Neutrophil (primary cell): Measurements from ENCODE around the gene PLCD1.
"Not testable (repeated sequence)": the region's sequence is repeated elsewhere in the genome, so short reads cannot be mapped to it uniquely, and the experiment has no call there.

Source experiments
- H3K27ac ChIP-seq: fragments of 200-600 bp; sonication (generic); 2 replicates; pipeline ENCODE4 v1.5.1; 2016; ENCODE audit warnings: mild to moderate bottlenecking, moderate library complexity
- H3K27me3 ChIP-seq: fragments of 200-600 bp; sonication (generic); 2 replicates; pipeline ENCODE4 v1.6.0; 2016; ENCODE audit warnings: mild to moderate bottlenecking
- H3K36me3 ChIP-seq: fragments of 200-600 bp; sonication (generic); 2 replicates; pipeline ENCODE4 v1.5.1; 2017
- H3K4me1 ChIP-seq, 2 experiments: fragments of 200-600 bp in 1 of 2; sonication (generic) in 1 of 2; 1 replicate in 1 of 2; 2 replicates in 1 of 2; pipeline versions ENCODE4 v1.5.1 to v1.6.1; 2013 to 2016; ENCODE audit warnings: low read depth in 1 of 2, low read length in 1 of 2, mild to moderate bottlenecking in 1 of 2, moderate library complexity in 1 of 2; ENCODE audit not compliant: control insufficient read depth in 1 of 2, insufficient read depth in 1 of 2
- H3K4me3 ChIP-seq, 2 experiments: fragments of 200-600 bp in 1 of 2; sonication (generic) in 1 of 2; 1 replicate in 1 of 2; 2 replicates in 1 of 2; pipeline ENCODE4 v1.5.1; 2013 to 2016; ENCODE audit warnings: low read depth in 1 of 2, low read length in 1 of 2, mild to moderate bottlenecking in 1 of 2, moderate library complexity in 1 of 2
- H3K9me3 ChIP-seq: fragments of 200-600 bp; sonication (generic); 2 replicates; pipeline ENCODE4 v1.5.1; 2016
- TF ChIP-seq, protein P1 (sequence below): fragments of 200-600 bp; sonication (generic); IDR thresholded peaks from 2 replicates; pipeline ENCODE4 v1.5.1; 2016; ENCODE audit warnings: antibody characterized with exemption

PLCD1 gene

DNA sequence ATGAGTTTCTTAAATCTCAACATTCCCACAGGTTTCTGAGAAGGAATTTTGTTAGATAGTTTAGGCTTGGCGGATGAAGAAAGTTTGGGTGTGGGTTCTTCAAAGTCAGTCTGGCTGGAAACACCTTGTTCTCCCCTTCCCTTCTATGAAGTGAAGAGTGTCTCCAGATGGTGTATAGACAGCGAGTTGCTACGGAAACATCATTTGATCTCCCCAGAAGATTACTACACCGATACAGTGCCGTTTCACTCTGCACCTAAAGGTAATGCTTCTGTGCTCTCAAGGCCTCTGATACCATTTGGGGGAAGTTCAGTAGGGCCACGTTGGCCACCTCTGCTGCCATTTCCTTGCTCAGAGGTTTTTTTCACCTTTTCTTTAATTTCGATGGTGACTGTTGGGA, 30.1 kb upstream of the PLCD1 start:
- Histone ChIP-seq H3K4me1 (no peaks in the 10 kb centered on the region), H3K4me3 (no peak overlapping the region), H3K9me3 (no peaks in the 10 kb centered on the region), H3K27me3 (no peaks in the 10 kb centered on the region), H3K36me3 (no peaks in the 10 kb centered on the region), H3K27ac (no peak overlapping the region)
- TF ChIP-seq, protein P1, sequence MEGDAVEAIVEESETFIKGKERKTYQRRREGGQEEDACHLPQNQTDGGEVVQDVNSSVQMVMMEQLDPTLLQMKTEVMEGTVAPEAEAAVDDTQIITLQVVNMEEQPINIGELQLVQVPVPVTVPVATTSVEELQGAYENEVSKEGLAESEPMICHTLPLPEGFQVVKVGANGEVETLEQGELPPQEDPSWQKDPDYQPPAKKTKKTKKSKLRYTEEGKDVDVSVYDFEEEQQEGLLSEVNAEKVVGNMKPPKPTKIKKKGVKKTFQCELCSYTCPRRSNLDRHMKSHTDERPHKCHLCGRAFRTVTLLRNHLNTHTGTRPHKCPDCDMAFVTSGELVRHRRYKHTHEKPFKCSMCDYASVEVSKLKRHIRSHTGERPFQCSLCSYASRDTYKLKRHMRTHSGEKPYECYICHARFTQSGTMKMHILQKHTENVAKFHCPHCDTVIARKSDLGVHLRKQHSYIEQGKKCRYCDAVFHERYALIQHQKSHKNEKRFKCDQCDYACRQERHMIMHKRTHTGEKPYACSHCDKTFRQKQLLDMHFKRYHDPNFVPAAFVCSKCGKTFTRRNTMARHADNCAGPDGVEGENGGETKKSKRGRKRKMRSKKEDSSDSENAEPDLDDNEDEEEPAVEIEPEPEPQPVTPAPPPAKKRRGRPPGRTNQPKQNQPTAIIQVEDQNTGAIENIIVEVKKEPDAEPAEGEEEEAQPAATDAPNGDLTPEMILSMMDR, result no peak

DNA sequence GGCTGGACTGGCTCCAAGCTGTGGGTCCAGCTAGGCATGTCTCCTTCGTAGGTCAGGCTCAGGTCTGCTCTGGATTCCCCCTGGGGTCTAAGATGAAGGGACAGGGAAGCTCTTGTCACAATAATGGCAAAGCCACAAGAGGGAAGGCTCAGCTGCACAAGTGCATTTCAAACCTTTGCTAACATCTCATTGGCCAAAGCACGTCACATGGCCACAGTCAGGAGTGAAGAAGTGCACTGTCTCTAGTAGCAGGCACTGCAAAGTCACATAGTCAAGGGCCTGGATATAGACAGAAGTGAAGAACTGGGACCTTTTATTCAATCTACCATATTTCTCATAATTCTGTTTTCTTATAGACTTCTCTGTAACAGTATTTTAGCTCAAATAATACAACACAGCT, 29.7 kb upstream of the PLCD1 start:
- TF ChIP-seq, protein P1, result no peak
- Histone ChIP-seq H3K27me3 (no peaks in the 10 kb centered on the region), H3K36me3 (no peaks in the 10 kb centered on the region), H3K9me3 (no peaks in the 10 kb centered on the region), H3K4me1 (no peaks in the 10 kb centered on the region), H3K27ac (no peak overlapping the region), H3K4me3 (no peak overlapping the region)

DNA sequence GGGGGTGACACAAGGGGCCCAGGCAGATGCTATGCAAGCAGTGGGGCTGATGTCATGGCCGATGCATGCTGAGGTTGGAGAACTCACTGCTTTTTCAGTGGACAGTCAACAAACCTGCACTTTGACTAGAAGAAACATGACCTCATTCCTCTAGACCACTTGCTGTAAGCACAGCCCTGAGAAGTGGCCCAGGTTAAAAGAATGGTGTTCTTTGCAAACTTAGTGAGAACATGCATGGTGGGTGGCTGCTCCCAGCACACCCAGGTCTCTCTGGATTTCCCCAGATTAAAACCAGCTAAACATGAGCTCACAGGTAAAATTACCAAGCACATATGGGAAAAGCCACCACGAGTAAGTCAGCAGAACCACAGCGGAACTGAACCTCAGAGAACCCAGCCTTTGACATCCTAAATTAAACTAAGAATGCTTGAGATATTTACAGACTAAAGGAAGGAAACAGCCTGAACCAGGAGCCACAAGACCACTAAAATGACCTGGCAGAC, 25.1 kb upstream of the PLCD1 start:
- Histone ChIP-seq H3K36me3 (no peaks in the 10 kb centered on the region), H3K4me1 (no peaks in the 10 kb centered on the region), H3K27me3 (no peaks in the 10 kb centered on the region), H3K4me3 (no peak overlapping the region), H3K27ac (no peak overlapping the region), H3K9me3 (no peaks in the 10 kb centered on the region)
- TF ChIP-seq, protein P1, result no peak

DNA sequence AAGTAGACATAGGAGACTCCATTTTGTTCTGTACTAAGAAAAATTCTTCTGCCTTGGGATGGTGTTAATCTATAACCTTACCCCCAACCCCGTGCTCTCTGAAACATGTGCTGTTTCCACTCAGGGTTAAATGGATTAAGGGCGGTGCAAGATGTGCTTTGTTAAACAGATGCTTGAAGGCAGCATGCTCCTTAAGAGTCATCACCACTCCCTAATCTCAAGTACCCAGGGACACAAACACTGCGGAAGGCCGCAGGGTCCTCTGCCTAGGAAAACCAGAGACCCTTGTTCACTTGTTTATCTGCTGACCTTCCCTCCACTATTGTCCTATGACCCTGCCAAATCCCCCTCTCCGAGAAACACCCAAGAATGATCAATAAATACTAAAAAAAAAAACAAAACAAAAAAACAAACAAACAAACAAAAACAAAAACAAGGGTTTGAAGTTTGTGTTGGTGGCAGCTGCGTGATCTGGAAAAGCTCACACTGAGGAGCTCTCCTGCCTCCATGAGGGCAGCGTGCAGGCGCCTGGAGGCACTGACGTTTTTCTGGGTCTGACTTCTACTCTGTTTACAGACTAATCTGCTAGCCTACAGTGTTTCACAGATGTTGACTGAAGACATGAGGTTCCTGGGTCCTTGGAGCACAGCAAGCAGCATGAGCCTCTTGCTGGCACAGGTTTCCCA, 24.5 kb upstream of the PLCD1 start:
- H3K4me3 ChIP-seq, H3K36me3 ChIP-seq, H3K9me3 ChIP-seq, H3K27ac ChIP-seq, H3K4me1 ChIP-seq, H3K27me3 ChIP-seq: not testable (repeated sequence)

DNA sequence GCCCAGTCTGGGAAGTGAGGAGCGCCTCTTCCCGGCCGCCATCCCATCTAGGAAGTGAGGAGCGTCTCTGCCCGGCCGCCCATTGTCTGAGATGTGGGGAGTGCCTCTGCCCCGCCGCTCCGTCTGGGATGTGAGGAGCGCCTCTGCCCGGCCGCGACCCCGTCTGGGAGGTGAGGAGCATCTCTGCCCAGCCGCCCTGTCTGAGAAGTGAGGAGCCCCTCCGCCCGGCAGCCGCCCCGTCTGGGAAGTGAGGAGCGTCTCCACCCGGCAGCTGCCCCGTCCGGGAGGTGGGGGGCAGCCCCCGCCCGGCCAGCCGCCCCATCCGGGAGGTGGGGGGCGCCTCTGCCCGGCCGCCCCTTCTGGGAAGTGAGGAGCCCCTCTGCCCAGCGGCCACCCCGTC, 23.8 kb upstream of the PLCD1 start:
- H3K27ac ChIP-seq, H3K4me1 ChIP-seq, H3K36me3 ChIP-seq, H3K9me3 ChIP-seq, H3K27me3 ChIP-seq, H3K4me3 ChIP-seq: not testable (repeated sequence)

- no peaks in the 10 kb centered on the region for H3K27me3 ChIP-seq
- H3K4me1 ChIP-seq, result no peaks in the 10 kb centered on the region
- H3K36me3 ChIP-seq, result no peaks in the 10 kb centered on the region
- H3K27ac ChIP-seq, result no peak overlapping the region
- H3K9me3 ChIP-seq, result no peaks in the 10 kb centered on the region
- no peak overlapping the region for H3K4me3 ChIP-seq
- TF ChIP-seq, protein P1, result no peak
Measured at GRCh38 chr3:38051131-38051530, 21.7 kb upstream of the PLCD1 start.
